SU-DHL-6 (cell line): ENCODE data around the gene CAPN13.

Experiments used
- H2AFZ ChIP-seq: fragments of 200-600 bp; sonication (generic); 2 replicates; pipeline ENCODE4 v1.6.1; 2014; ENCODE audit warnings: low read depth, mild to moderate bottlenecking, moderate library complexity, mixed read lengths, antibody characterized with exemption, low read length; ENCODE audit not compliant: severe bottlenecking
- H3F3A ChIP-seq: fragments of 200-600 bp; shearing (Covaris generic); 2 replicates; pipeline ENCODE4 v1.6.0; 2016; ENCODE audit warnings: antibody characterized with exemption, mild to moderate bottlenecking; ENCODE audit not compliant: insufficient read depth
- H3K27ac ChIP-seq: fragments of 200-600 bp; sonication (generic); 2 replicates; pipeline ENCODE4 v1.5.1; 2016; ENCODE audit warnings: low read depth, mild to moderate bottlenecking, low read length, moderate library complexity, mixed read lengths
- H3K27me3 ChIP-seq: fragments of 200-600 bp; sonication (generic), shearing (Covaris generic); 2 replicates; pipeline ENCODE4 v1.6.0; 2014; ENCODE audit warnings: mild to moderate bottlenecking, low read length
- H3K36me3 ChIP-seq: fragments of 200-600 bp; sonication (generic); 2 replicates; pipeline ENCODE4 v1.6.1; 2014; ENCODE audit warnings: mild to moderate bottlenecking, low read length, mixed read lengths
- H3K4me2 ChIP-seq: fragments of 300-600, 200-600 bp; shearing (Covaris generic), sonication (generic); 2 replicates; pipeline ENCODE4 v1.6.0; 2014; ENCODE audit warnings: low read length, low read depth, mild to moderate bottlenecking; ENCODE audit not compliant: poor library complexity, severe bottlenecking
- H3K4me3 ChIP-seq: fragments of 200-600 bp; sonication (generic); 2 replicates; pipeline ENCODE4 v1.5.1; 2014; ENCODE audit warnings: antibody characterized with exemption, low read length, mild to moderate bottlenecking, mixed read lengths; ENCODE audit not compliant: insufficient read depth, poor library complexity, severe bottlenecking
- H3K79me2 ChIP-seq: fragments of 200-600 bp; sonication (generic); 2 replicates; pipeline ENCODE4 v1.6.1; 2014; ENCODE audit warnings: mild to moderate bottlenecking, low read length, moderate library complexity; ENCODE audit not compliant: insufficient read depth
- H3K9ac ChIP-seq: fragments of 200-600 bp; sonication (generic); 2 replicates; pipeline ENCODE4 v1.7.0; 2014; ENCODE audit warnings: mild to moderate bottlenecking, low read length
- H3K9me2 ChIP-seq: fragments of 200-600 bp; sonication (generic); replicated peaks from 2 replicates; pipeline ENCODE4 v1.6.1; 2014; ENCODE audit warnings: low read length; ENCODE audit not compliant: insufficient read depth
- H3K9me3 ChIP-seq: fragments of 200-600 bp; sonication (generic); 2 replicates; pipeline ENCODE4 v1.6.1; 2014; ENCODE audit warnings: low read length, mixed read lengths; ENCODE audit not compliant: insufficient read depth
- H4K20me1 ChIP-seq: fragments of 200-600 bp; sonication (generic); 2 replicates; pipeline ENCODE4 v1.6.1; 2014; ENCODE audit warnings: low read depth, mild to moderate bottlenecking, antibody characterized with exemption, low read length, moderate library complexity, mixed read lengths
- EZH2phosphoT487 ChIP-seq: fragments of 200-600 bp; sonication (generic), shearing (Covaris generic); conservative IDR thresholded peaks from 2 replicates; pipeline ENCODE4 v1.6.1; 2018; ENCODE audit warnings: mild to moderate bottlenecking, antibody characterized with exemption, low read length, moderate library complexity, mixed read lengths
- TF ChIP-seq, protein P1 (sequence below): fragments of 200-600 bp; sonication (generic); IDR thresholded peaks from one replicate; pipeline ENCODE4 v1.5.1; 2017; ENCODE audit warnings: antibody characterized with exemption, mild to moderate bottlenecking, low read length, moderate library complexity; ENCODE audit not compliant: insufficient read depth, poor library complexity, severe bottlenecking

The CAPN13 gene

DNA sequence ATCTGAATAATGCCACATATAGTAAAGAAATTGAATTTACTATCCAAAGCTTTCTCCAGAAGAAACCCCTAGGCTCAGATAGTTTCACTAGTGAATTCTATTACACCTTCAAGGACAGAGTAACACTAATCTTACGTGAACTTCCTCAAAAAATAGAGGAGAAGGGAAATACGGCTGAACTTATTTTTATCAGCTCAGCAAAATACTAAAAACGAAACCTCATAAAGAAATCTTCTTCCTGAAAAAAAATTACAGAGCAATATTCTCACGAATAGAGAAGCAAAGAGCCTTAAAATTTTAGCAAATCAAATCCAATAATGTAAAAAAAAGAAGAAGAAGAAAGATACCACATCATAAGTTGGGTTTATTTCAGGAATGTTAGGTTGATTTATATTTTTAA is 14.7 kb downstream of the CAPN13 start:
- Histone ChIP-seq H3K9me3 (no peaks in the 10 kb centered on the region), H3K4me3 (no peak overlapping the region), H3K27me3 (no peaks in the 10 kb centered on the region), H3F3A (no peaks in the 10 kb centered on the region), H3K9ac (no peak overlapping the region), H3K4me2 (no peak overlapping the region), H2AFZ (no peak overlapping the region), H3K27ac (no peak overlapping the region), H3K9me2 (no peaks in the 10 kb centered on the region), H4K20me1 (no peaks in the 10 kb centered on the region), H3K36me3 (no peaks in the 10 kb centered on the region), H3K79me2 (no peaks in the 10 kb centered on the region)
- TF ChIP-seq EZH2phosphoT487: no peak
- TF ChIP-seq, protein P1, sequence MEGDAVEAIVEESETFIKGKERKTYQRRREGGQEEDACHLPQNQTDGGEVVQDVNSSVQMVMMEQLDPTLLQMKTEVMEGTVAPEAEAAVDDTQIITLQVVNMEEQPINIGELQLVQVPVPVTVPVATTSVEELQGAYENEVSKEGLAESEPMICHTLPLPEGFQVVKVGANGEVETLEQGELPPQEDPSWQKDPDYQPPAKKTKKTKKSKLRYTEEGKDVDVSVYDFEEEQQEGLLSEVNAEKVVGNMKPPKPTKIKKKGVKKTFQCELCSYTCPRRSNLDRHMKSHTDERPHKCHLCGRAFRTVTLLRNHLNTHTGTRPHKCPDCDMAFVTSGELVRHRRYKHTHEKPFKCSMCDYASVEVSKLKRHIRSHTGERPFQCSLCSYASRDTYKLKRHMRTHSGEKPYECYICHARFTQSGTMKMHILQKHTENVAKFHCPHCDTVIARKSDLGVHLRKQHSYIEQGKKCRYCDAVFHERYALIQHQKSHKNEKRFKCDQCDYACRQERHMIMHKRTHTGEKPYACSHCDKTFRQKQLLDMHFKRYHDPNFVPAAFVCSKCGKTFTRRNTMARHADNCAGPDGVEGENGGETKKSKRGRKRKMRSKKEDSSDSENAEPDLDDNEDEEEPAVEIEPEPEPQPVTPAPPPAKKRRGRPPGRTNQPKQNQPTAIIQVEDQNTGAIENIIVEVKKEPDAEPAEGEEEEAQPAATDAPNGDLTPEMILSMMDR: no peak

DNA sequence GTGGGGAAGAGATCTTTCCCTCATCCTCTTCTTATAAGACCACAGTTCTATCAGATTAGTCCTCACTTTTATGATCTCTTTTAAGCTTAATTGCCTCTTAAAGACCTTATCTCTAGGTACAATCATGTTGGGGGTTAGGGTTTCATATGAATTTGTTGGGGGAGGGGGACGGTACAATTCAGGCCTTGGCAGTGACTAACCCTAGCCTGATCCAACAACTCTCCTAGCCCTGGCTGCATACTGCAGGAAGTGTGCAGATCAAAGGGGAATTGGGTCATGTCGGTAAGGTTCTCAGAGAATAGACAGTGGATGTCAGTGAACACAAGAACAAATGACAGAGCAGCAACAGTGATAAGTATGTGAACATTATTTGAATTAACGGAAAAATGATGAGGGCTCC is 16.4 kb downstream of the CAPN13 start:
- no peaks in the 10 kb centered on the region for H3K9me2 ChIP-seq
- H3K4me3 ChIP-seq: no peak overlapping the region
- no peak overlapping the region for H3K4me2 ChIP-seq
- H3K9ac ChIP-seq: no peak overlapping the region
- H3F3A ChIP-seq: no peaks in the 10 kb centered on the region
- no peak overlapping the region for H2AFZ ChIP-seq
- no peaks in the 10 kb centered on the region for H3K9me3 ChIP-seq
- H3K79me2 ChIP-seq: no peaks in the 10 kb centered on the region
- TF ChIP-seq, protein P1: no peak
- no peak for TF ChIP-seq EZH2phosphoT487
- H3K36me3 ChIP-seq: no peaks in the 10 kb centered on the region
- H4K20me1 ChIP-seq: no peaks in the 10 kb centered on the region
- H3K27ac ChIP-seq: no peak overlapping the region
- H3K27me3 ChIP-seq: no peaks in the 10 kb centered on the region

DNA sequence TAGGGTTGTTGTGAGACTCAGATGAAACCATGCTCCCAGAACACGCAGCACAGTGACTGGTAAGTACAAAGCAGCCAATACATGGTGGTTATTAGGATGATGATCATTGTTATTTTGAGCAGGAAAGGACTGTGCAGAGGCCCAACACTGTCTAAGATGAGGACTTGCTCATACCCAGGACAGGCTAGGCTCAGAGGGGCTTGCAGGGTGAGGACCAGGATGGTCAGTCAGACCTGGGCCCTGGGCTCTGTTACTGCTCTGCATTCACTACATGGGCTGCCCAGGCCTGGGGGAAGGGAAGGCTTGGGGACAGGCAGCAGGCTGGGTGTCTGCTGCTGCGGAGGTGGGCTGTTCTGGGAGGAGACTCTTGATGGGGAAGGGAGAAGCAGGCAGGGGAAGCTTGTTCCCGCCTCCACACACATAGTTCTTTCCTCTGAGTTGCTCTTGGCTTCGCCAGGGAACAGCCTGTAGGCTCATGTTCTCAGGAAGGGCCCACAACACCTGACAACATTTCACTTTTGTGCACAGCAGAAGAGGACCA is 17.5 kb downstream of the CAPN13 start:
- Histone ChIP-seq H3K79me2 (no peaks in the 10 kb centered on the region), H3K4me2 (no peak overlapping the region), H2AFZ (no peak overlapping the region), H3F3A (no peaks in the 10 kb centered on the region), H3K36me3 (no peaks in the 10 kb centered on the region), H3K9me2 (no peaks in the 10 kb centered on the region), H3K9me3 (no peaks in the 10 kb centered on the region), H3K4me3 (no peak overlapping the region), H3K27ac (no peak overlapping the region), H3K27me3 (no peaks in the 10 kb centered on the region), H3K9ac (no peak overlapping the region), H4K20me1 (no peaks in the 10 kb centered on the region)
- TF ChIP-seq, protein P1: no peak
- no peak for TF ChIP-seq EZH2phosphoT487
